Sigmoid colon (tissue), 7 donors: Measurements from ENCODE around the gene MRPS27. TPM values are rescaled to one million over a fixed set of nuclear protein-coding genes. Genes with fewer than 3 reads are reported as not detected.

Source experiments
- DNase-seq: peaks from one replicate; pipeline ENCODE4 v3.0.0-alpha.2; 2019
- H3K27ac ChIP-seq, 4 donors: fragments of 200-600 bp; sonication (generic); one replicate each; pipeline ENCODE4 v1.5.1; 2016 to 2019; ENCODE audit warnings: mild to moderate bottlenecking in 1 of 4
- H3K27me3 ChIP-seq, 3 donors: fragments of 200-600 bp; sonication (generic); one replicate each; pipeline ENCODE4 v1.5.1; 2019; ENCODE audit warnings: mild to moderate bottlenecking in 1 of 3
- H3K36me3 ChIP-seq, 4 donors: fragments of 200-600 bp; sonication (generic); one replicate each; pipeline ENCODE4 v1.5.1; 2016 to 2019
- H3K4me1 ChIP-seq, 4 donors: fragments of 200-600 bp; sonication (generic); one replicate each; pipeline ENCODE4 v1.5.1; 2017 to 2019
- H3K4me3 ChIP-seq, 4 donors: fragments of 200-600 bp; sonication (generic); one replicate each; pipeline ENCODE4 v1.5.1; 2017 to 2019; ENCODE audit warnings: mild to moderate bottlenecking in 2 of 4, moderate library complexity in 1 of 4
- H3K9me3 ChIP-seq, 4 donors: fragments of 200-600 bp in 3 of 4; sonication (generic) in 3 of 4; one replicate each; pipeline versions ENCODE4 v1.5.1 to v1.6.1; 2013 to 2019
- CTCF ChIP-seq, 4 experiments: fragments of 450-650 bp in 3 of 4; fragments of 200-600 bp in 1 of 4; IDR thresholded peaks; one replicate each; pipeline ENCODE4 v1.5.1; 2016 to 2019; ENCODE audit warnings: antibody characterized with exemption in 4 of 4, mild to moderate bottlenecking in 3 of 4, moderate library complexity in 2 of 4
- EP300 ChIP-seq, 4 donors: sonication (generic); formaldehyde crosslinking; IDR thresholded peaks; one replicate each; pipeline ENCODE4 v1.6.1; 2017; ENCODE audit warnings: antibody characterized with exemption in 4 of 4
- POLR2A ChIP-seq, 2 donors: fragments of 450-650 bp; IDR thresholded peaks; one replicate each; pipeline ENCODE4 v1.6.1; 2016; ENCODE audit warnings: antibody characterized with exemption in 2 of 2, mild to moderate bottlenecking in 2 of 2, moderate library complexity in 2 of 2
- POLR2AphosphoS5 ChIP-seq, 4 donors: sonication (generic); formaldehyde crosslinking; IDR thresholded peaks; one replicate each; pipeline ENCODE4 v1.6.1; 2017; ENCODE audit warnings: antibody characterized with exemption in 4 of 4
- WGBS, 2 donors: extraction: QIAGEN DNeasy Blood & Tissue Kit; methylation state at CpG; one replicate each; pipeline ENCODE4 v1.1.7; 2013; 5-methylcytosine and 5-hydroxymethylcytosine counted together
- intact Hi-C: fragments of 100-400 bp; cut with DNase I; formaldehyde crosslinking; loops from one replicate; pipeline ENCODE4 v1.15.1; 2023
- polyA plus RNA-seq, 3 donors: library from polyadenylated mRNA; stranded (reverse); fragments of 200-250 nt; gene quantifications; one replicate each; pipeline ENCODE4 v1.2.3, GENCODE V29; 2013
- total RNA-seq, 4 donors: library from RNA; depleted of rRNA; stranded (reverse); fragments of >200 nt; gene quantifications; one replicate each; pipeline ENCODE4 v1.1.0, GENCODE V29; 2016
- donor health status: healthy with polysubstance abuse.
- donor health status: Bipolar disorder and iron deficiency.
- donor health status: healthy.

The MRPS27 gene
- total and polyA plus RNA-seq, 7 donors: 23.1 to 64.0 (median 44.8) TPM

DNA sequence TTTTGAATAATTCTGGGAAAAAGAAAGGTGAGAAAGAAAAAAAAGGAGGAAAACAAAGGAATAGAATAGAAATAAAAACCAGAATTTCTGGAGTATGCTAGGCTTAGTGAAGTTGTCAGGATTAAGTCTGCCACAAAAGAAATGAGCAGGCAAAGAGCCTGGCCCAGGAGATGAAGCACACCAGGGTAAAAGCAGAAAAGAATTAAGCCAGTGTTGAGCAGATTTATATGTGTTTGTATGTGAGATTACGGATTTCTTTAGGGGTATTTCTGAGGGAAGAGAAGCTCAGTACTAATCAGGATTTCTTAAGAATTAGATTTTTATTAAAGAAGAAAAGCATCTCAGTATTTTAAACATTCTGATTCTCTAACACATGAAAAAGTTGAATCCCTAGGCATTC is 74.5 kb downstream of the MRPS27 start:
- DNase-seq: no peak
- WGBS, 2 donors: 91 to 100% methylated on average over 1 of the region's 1 CpG
- Histone ChIP-seq H3K4me1 (peaks cover 0 to 70% (median 56%) of the 10 kb centered on the region in 4 donors), H3K36me3 (no peaks in the 10 kb centered on the region), H3K27me3 (no peaks in the 10 kb centered on the region), H3K4me3 (no peak overlapping the region), H3K27ac (peak overlapping the region; percentile 72 to 83 (median 76)), H3K9me3 (no peaks in the 10 kb centered on the region)
- TF ChIP-seq POLR2AphosphoS5 (IDR thresholded peaks at IDR 0.05): no peak
- TF ChIP-seq POLR2A (IDR thresholded peaks at IDR 0.05): no peak
- TF ChIP-seq EP300 (IDR thresholded peaks at IDR 0.05): no peak
- TF ChIP-seq CTCF (IDR thresholded peaks at IDR 0.05): no peak
- intact Hi-C loops: loop anchor here (5.0 kb wide), 4 partner anchors 37 to 138 kb away; partner anchors contain the start of gene MAP1B

- Histone ChIP-seq H3K27me3 (no peaks in the 10 kb centered on the region), H3K36me3 (no peaks in the 10 kb centered on the region), H3K9me3 (no peaks in the 10 kb centered on the region), H3K4me3 (no peak overlapping the region), H3K27ac (peak overlapping the region; percentile 72 to 83 (median 76)), H3K4me1 (peaks cover 0 to 70% (median 56%) of the 10 kb centered on the region in 4 donors)
- DNase-seq: no peak
- WGBS, 2 donors: 83 to 89% methylated on average over 2 of the region's 2 CpGs
- intact Hi-C loops: loop anchor here (5.0 kb wide), 4 partner anchors 37 to 138 kb away; partner anchors contain the start of gene MAP1B
- TF ChIP-seq EP300 (IDR thresholded peaks at IDR 0.05) (no peak), CTCF (IDR thresholded peaks at IDR 0.05) (peak in 1 of 4 experiments; percentile 19), POLR2AphosphoS5 (IDR thresholded peaks at IDR 0.05) (no peak)
These were observed 75.1 kb downstream of the MRPS27 start for GRCh38 chr5:72244862-72245371.

DNA sequence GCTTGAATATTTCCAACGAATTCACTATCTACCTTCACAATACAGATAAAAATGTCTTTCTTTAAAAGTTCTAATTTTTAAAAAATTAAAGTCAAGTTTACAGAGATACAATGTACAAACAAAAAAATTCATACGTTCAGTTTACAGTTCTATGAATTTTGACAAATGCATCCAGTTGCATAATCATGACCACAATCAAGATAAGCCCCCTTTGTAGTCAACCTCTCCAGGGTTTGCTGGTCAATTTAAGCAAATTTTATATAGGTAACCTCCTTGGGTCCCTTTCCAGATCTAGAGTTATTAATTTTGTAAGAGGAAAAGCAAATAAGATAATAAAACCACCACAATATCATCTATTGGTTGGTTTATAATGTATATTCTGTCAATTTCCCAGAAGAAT is 76.3 kb downstream of the MRPS27 start:
- H3K27ac ChIP-seq: peak overlapping the region in 2 of 4 donors; percentile 72 to 83
- peaks cover 0 to 60% (median 51%) of the 10 kb centered on the region in 4 donors for H3K4me1 ChIP-seq
- no peak overlapping the region for H3K4me3 ChIP-seq
- 85 to 90% methylated on average over 2 of the region's 2 CpGs for WGBS, 2 donors
- no peaks in the 10 kb centered on the region for H3K36me3 ChIP-seq
- no peaks in the 10 kb centered on the region for H3K27me3 ChIP-seq
- no peaks in the 10 kb centered on the region for H3K9me3 ChIP-seq
- intact Hi-C loops: no loop called here
- no peak for DNase-seq
- no peak for TF ChIP-seq POLR2A (IDR thresholded peaks at IDR 0.05)
- no peak for TF ChIP-seq EP300 (IDR thresholded peaks at IDR 0.05)
- no peak for TF ChIP-seq CTCF (IDR thresholded peaks at IDR 0.05)
- no peak for TF ChIP-seq POLR2AphosphoS5 (IDR thresholded peaks at IDR 0.05)

DNA sequence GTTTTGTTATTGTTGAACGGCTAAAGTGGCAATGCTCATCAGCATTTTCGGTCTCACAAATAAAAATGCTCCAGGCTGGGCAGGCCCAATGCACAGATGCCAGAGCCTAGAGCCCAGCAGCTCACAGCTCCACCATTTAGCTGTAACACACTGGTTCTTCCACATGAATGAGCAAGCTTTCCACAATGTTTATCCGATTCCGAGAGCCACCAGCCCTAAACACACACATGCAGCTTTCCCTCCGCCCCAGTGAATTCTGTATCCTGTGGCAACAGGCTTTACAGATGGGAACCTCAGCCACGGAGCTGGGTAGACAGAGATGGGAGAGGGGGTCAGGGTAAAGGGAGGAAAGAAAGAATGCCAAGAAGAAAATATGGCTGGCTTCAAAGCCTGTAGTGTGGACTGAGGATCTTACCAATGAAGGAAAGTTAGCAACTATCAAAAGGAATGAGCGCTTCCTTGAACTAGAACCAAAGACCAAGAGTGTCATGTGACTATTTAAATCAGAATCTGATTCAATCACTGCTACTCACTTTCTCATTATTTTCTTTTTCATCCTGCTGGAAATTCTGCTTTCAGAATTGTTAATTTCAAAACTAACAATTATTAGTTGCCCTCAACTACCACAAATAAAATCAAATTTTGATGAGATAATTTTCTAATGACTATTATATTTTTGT is 77.1 kb downstream of the MRPS27 start:
- no peaks in the 10 kb centered on the region for H3K27me3 ChIP-seq
- H3K27ac ChIP-seq: no peak overlapping the region
- no peaks in the 10 kb centered on the region for H3K9me3 ChIP-seq
- H3K4me3 ChIP-seq: no peak overlapping the region
- DNase-seq: no peak
- peaks cover 0 to 54% (median 43%) of the 10 kb centered on the region in 4 donors for H3K4me1 ChIP-seq
- TF ChIP-seq POLR2AphosphoS5 (IDR thresholded peaks at IDR 0.05) (no peak), POLR2A (IDR thresholded peaks at IDR 0.05) (no peak), CTCF (IDR thresholded peaks at IDR 0.05) (no peak), EP300 (IDR thresholded peaks at IDR 0.05) (no peak)
- H3K36me3 ChIP-seq: no peaks in the 10 kb centered on the region
- 93 to 94% methylated on average over 7 of the region's 7 CpGs for WGBS, 2 donors
- intact Hi-C loops: no loop called here
